Stomach (tissue), 9 donors: ENCODE measurements around the gene ROCK1. TPM values are rescaled to one million over a fixed set of nuclear protein-coding genes. Genes with fewer than 3 reads are reported as not detected.

Experiments used
- DNase-seq, 2 donors: peaks; one replicate each; pipeline versions ENCODE4 v3.0.0 to v3.0.0-alpha.2; 2013 to 2019
- H3K27ac ChIP-seq, 5 donors: fragments of 200-600 bp in 4 of 5; sonication (generic) in 4 of 5; one replicate each; pipeline ENCODE4 v1.5.1; 2013 to 2019; ENCODE audit warnings: mild to moderate bottlenecking in 1 of 5, moderate library complexity in 1 of 5
- H3K27me3 ChIP-seq, 3 donors: fragments of 200-600 bp; sonication (generic); one replicate each; pipeline ENCODE4 v1.5.1; 2017 to 2019; ENCODE audit warnings: mixed run types in 1 of 3
- H3K36me3 ChIP-seq, 4 donors: fragments of 200-600 bp; sonication (generic); 1 replicate in 3 of 4; 2 replicates in 1 of 4; pipeline ENCODE4 v1.5.1; 2016 to 2019
- H3K4me1 ChIP-seq, 4 donors: fragments of 200-600 bp; sonication (generic); one replicate each; pipeline ENCODE4 v1.5.1; 2016 to 2019
- H3K4me3 ChIP-seq, 4 donors: fragments of 200-600 bp; sonication (generic) in 3 of 4; one replicate each; pipeline ENCODE4 v1.5.1; 2016 to 2019; ENCODE audit warnings: mild to moderate bottlenecking in 1 of 4
- H3K9me3 ChIP-seq, 4 donors: fragments of 200-600 bp; sonication (generic); one replicate each; pipeline ENCODE4 v1.5.1; 2016 to 2019
- CTCF ChIP-seq, 7 experiments: fragments of 450-650 bp in 4 of 7; fragments of 200-600 bp in 3 of 7; sonication (generic) in 3 of 7; IDR thresholded peaks; one replicate each; pipeline ENCODE4 v1.5.1; 2016 to 2019; ENCODE audit warnings: antibody characterized with exemption in 7 of 7, control low read depth in 2 of 7, mild to moderate bottlenecking in 1 of 7
- EP300 ChIP-seq: sonication (generic); formaldehyde crosslinking; IDR thresholded peaks from one replicate; pipeline ENCODE4 v1.6.1; 2017; ENCODE audit warnings: antibody characterized with exemption
- POLR2A ChIP-seq, 4 donors: fragments of 450-650 bp; IDR thresholded peaks; one replicate each; pipeline ENCODE4 v1.6.1; 2016; ENCODE audit warnings: antibody characterized with exemption in 4 of 4, control low read depth in 2 of 4, mild to moderate bottlenecking in 1 of 4, moderate library complexity in 1 of 4
- POLR2AphosphoS5 ChIP-seq, 3 donors: sonication (generic); formaldehyde crosslinking; IDR thresholded peaks; one replicate each; pipeline ENCODE4 v1.6.1; 2016; ENCODE audit warnings: antibody characterized with exemption in 3 of 3
- WGBS, 5 donors: extraction: QIAGEN DNeasy Blood & Tissue Kit in 3 of 5; methylation state at CpG; one replicate each; pipeline versions ENCODE4 v1.1.5 to v1.1.7; 2013 to 2018; 5-methylcytosine and 5-hydroxymethylcytosine counted together
- intact Hi-C: fragments of 100-400 bp; cut with DNase I; formaldehyde crosslinking; loops from one replicate; pipeline ENCODE4 v1.15.1; 2023; ENCODE audit warnings: low total_unique reads
- polyA plus RNA-seq, 3 donors: library from polyadenylated mRNA; stranded (reverse); fragments of 200-250 nt; gene quantifications; one replicate each; pipeline ENCODE4 v1.2.3, GENCODE V29; 2013
- total RNA-seq, 5 donors: library from RNA; depleted of rRNA; stranded (reverse); fragments of >200 nt; gene quantifications; one replicate each; pipeline versions ENCODE4 v1.1.0 to v1.2.3, GENCODE V29; 2014 to 2016
- donor health status: healthy with polysubstance abuse.
- donor health status: Bipolar disorder and iron deficiency.
- donor health status: healthy.

Gene ROCK1
- total and polyA plus RNA-seq, 8 donors: 6.5 to 215 (median 65.8) TPM

- H3K36me3 ChIP-seq: no peaks in the 10 kb centered on the region
- intact Hi-C loops: no loop called here
- peaks cover 2 to 35% (median 21%) of the 10 kb centered on the region in 4 donors for H3K4me1 ChIP-seq
- TF ChIP-seq CTCF (IDR thresholded peaks at IDR 0.05) (no peak), POLR2AphosphoS5 (IDR thresholded peaks at IDR 0.05) (peak in 1 of 3 donors; percentile 32), EP300 (no peak)
- no peaks in the 10 kb centered on the region for H3K27me3 ChIP-seq
- peak in 1 of 2 donors; percentile 17 for DNase-seq
- no peak overlapping the region for H3K4me3 ChIP-seq
- peak overlapping the region in 4 of 5 donors; percentile 39 to 75 (median 70) for H3K27ac ChIP-seq
- WGBS, 5 donors: 21 to 50% (median 28%) methylated on average over 5 of the region's 5 CpGs
- no peaks in the 10 kb centered on the region for H3K9me3 ChIP-seq
Observed at GRCh38 chr18:21117409-21118131, 6.0 kb upstream of the ROCK1 start.

GRCh38 chr18:21115519-21116411 is 4.2 kb upstream of the ROCK1 start:
- TF ChIP-seq CTCF (IDR thresholded peaks at IDR 0.05): no peak
- no peak for TF ChIP-seq EP300
- no peak for TF ChIP-seq POLR2AphosphoS5 (IDR thresholded peaks at IDR 0.05)
- no peak for TF ChIP-seq POLR2A (IDR thresholded peaks at IDR 0.05)
- intact Hi-C loops: no loop called here
- H3K27me3 ChIP-seq: no peaks in the 10 kb centered on the region
- H3K4me3 ChIP-seq: no peak overlapping the region
- DNase-seq: peak in 1 of 2 donors; percentile 7
- 84 to 86% (median 85%) methylated on average over 7 of the region's 7 CpGs for WGBS, 5 donors
- peak overlapping the region in 3 of 5 donors; percentile 69 to 75 (median 70) for H3K27ac ChIP-seq
- no peaks in the 10 kb centered on the region for H3K9me3 ChIP-seq
- no peaks in the 10 kb centered on the region for H3K36me3 ChIP-seq
- H3K4me1 ChIP-seq: peaks cover 10 to 37% (median 24%) of the 10 kb centered on the region in 4 donors

- H3K9me3 ChIP-seq: no peaks in the 10 kb centered on the region
- no peak for DNase-seq
- intact Hi-C loops: no loop called here
- H3K4me1 ChIP-seq: peaks cover 17 to 49% (median 36%) of the 10 kb centered on the region in 4 donors
- peak overlapping the region in 4 of 5 donors; percentile 95 to 99 (median 98) for H3K27ac ChIP-seq
- H3K4me3 ChIP-seq: peak overlapping the region; percentile 80 to 94 (median 88)
- no peaks in the 10 kb centered on the region for H3K27me3 ChIP-seq
- WGBS, 5 donors: 19 to 24% (median 21%) methylated on average over 9 of the region's 9 CpGs
- no peaks in the 10 kb centered on the region for H3K36me3 ChIP-seq
- TF ChIP-seq EP300 (no peak), CTCF (IDR thresholded peaks at IDR 0.05) (no peak), POLR2A (IDR thresholded peaks at IDR 0.05) (no peak), POLR2AphosphoS5 (IDR thresholded peaks at IDR 0.05) (no peak)
Observed at GRCh38 chr18:21112543-21113105, 1.0 kb upstream of the ROCK1 start.

GRCh38 chr18:21112140-21112473 is 494 bp upstream of the ROCK1 start:
- H3K9me3 ChIP-seq: no peaks in the 10 kb centered on the region
- no peaks in the 10 kb centered on the region for H3K36me3 ChIP-seq
- 0% methylated on average over 13 to 16 of the region's 16 CpGs for WGBS, 5 donors
- peaks cover 17 to 49% (median 39%) of the 10 kb centered on the region in 4 donors for H3K4me1 ChIP-seq
- no peak for TF ChIP-seq EP300
- no peak for TF ChIP-seq POLR2A (IDR thresholded peaks at IDR 0.05)
- no peak for TF ChIP-seq POLR2AphosphoS5 (IDR thresholded peaks at IDR 0.05)
- TF ChIP-seq CTCF (IDR thresholded peaks at IDR 0.05): no peak
- peak overlapping the region; percentile 93 to 99 (median 97) for H3K27ac ChIP-seq
- no peaks in the 10 kb centered on the region for H3K27me3 ChIP-seq
- no peak for DNase-seq
- intact Hi-C loops: no loop called here
- H3K4me3 ChIP-seq: peak overlapping the region; percentile 80 to 94 (median 88)
